Measurements from ENCODE around the gene AQP12B.

GRCh38 chr2:240717181-240717641 lies 34.5 kb upstream of the AQP12B start:
- TF ChIP-seq POLR2A (IDR thresholded peaks at IDR 0.05): no peak
- TF ChIP-seq CTCF (IDR thresholded peaks at IDR 0.05): no peak

All from testis (tissue), 2 donors.